ENCODE measurements around the gene PTTG1IP.
A peak's percentile ranks its signal among the peaks of the same experiment; 100 is the strongest.

Gene PTTG1IP

DNA sequence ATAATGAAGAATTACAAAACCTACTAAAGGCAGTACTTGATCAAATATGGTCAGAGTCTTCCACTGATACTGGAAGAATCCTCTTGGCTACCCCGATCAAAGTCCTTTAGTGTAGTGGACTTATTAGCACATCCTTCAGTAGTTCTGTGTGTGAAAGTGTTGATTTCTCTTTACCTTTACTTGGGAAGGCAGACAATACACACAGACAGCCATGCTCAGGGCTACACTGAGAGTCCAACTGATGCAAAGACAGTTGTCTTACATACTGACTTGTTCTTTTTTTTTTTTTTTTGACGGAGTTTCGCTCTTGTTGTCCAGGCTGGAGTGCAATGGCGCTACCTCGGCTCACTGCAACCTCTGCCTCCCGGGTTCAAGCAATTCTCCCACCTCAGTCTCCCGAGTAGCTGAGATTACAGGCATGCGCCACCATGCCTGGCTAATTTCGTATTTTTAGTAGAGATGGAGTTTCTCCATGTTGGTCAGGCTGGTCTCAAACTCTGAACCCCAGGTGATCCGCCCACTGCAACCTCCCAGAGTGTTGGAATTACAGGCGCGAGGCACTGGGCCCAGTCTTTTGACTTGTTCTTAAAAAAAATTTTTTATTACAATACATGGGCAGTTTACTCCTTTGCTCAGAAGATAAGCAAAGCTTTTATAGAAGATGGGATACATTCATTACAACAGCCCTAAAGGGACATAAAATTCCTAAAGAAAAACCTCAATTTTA lies 3.5 kb upstream of the PTTG1IP start:
- ChIA-PET CTCF (interaction anchor here (0.8 to 3.2 kb wide), 3 partner anchors 9 to 44 kb away, joined by 3 to 15 read pairs (median 3); partner anchors contain the start of gene ITGB2), POLR2A (no interaction called here)
- no peak for DNase-seq (ENCODE audit: extremely low spot score)
- no peak for TF ChIP-seq CTCF (IDR thresholded peaks at IDR 0.05; ENCODE audit: control extremely low read depth, extremely low read depth, low read depth, missing control alignments)

- DNase-seq (ENCODE audit: extremely low spot score): no peak
- POLR2A ChIA-PET: no interaction called here
- peak; percentile 15 for TF ChIP-seq CTCF (IDR thresholded peaks at IDR 0.05; ENCODE audit: control extremely low read depth, extremely low read depth, low read depth, missing control alignments)
- CTCF ChIA-PET: interaction anchor here (1.2 to 1.3 kb wide), 3 partner anchors 17 to 76 kb away, joined by 3 read pairs; no protein-coding TSS in a partner anchor
Observed at GRCh38 chr21:44875316-44875700, 1.8 kb upstream of the PTTG1IP start.

- DNase-seq (ENCODE audit: extremely low spot score): no peak
- POLR2A ChIA-PET: no interaction called here
- CTCF ChIA-PET: interaction anchor here (1.0 to 2.6 kb wide), 8 partner anchors 14 to 262 kb away, joined by 3 to 9 read pairs (median 4); no protein-coding TSS in a partner anchor
- no peak for TF ChIP-seq CTCF (IDR thresholded peaks at IDR 0.05; ENCODE audit: control extremely low read depth, extremely low read depth, low read depth, missing control alignments)
Observed at GRCh38 chr21:44874497-44875315, 1.2 kb upstream of the PTTG1IP start.

DNA sequence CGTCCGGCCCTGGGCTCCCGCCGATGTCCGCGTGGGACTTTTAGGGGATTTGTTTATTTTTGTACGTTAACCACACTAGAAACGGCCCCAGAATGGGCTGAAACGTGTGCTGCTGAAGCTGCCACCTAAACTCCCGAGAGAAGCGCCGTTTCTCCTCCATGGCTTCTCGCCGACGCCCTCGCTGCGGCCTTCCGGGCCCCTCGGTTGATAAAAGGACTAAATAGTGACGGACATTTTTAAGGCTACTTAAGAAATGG lies 678 bp upstream of the PTTG1IP start:
- ChIA-PET POLR2A (interaction anchor here (0.6 kb wide), 1 partner anchor 73 kb away, joined by 4 read pairs; no protein-coding TSS in a partner anchor), CTCF (interaction anchor here (0.9 to 2.6 kb wide), 10 partner anchors 14 to 263 kb away, joined by 3 to 9 read pairs (median 4); no protein-coding TSS in a partner anchor)
- no peak for TF ChIP-seq CTCF (IDR thresholded peaks at IDR 0.05; ENCODE audit: control extremely low read depth, extremely low read depth, low read depth, missing control alignments)
- peak; percentile 38 for DNase-seq (ENCODE audit: extremely low spot score)

GRCh38 chr21:44872649-44873355 lies 688 bp downstream of the PTTG1IP start:
- ChIA-PET POLR2A (no interaction called here), CTCF (interaction anchor here (0.9 to 2.6 kb wide), 8 partner anchors 12 to 264 kb away, joined by 3 to 9 read pairs (median 4); no protein-coding TSS in a partner anchor)
- no peak for DNase-seq (ENCODE audit: extremely low spot score)
- no peak for TF ChIP-seq CTCF (IDR thresholded peaks at IDR 0.05; ENCODE audit: control extremely low read depth, extremely low read depth, low read depth, missing control alignments)

DNA sequence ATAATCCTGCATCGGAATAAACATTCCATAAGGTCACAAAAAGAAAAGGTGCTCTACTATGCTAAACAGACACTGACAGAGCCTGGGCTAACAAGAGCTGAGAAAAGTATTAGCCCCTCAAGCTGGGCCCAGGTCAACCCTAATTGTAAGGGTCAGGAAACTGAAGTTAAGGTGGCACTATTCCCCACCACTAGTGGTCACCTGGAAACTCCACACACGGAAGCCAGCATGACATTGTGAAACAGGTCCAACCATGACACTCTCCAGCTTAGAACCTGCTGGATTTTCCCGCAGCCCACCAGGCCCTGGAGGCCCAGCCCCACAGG lies 1.2 kb downstream of the PTTG1IP start:
- TF ChIP-seq CTCF (IDR thresholded peaks at IDR 0.05; ENCODE audit: control extremely low read depth, extremely low read depth, low read depth, missing control alignments): no peak
- ChIA-PET CTCF (interaction anchor here (1.3 to 2.6 kb wide), 4 partner anchors 12 to 78 kb away, joined by 3 to 9 read pairs (median 5); no protein-coding TSS in a partner anchor), POLR2A (no interaction called here)
- no peak for DNase-seq (ENCODE audit: extremely low spot score)
